ENCODE results near the gene CRB2.

Gene CRB2

GRCh38 chr9:123424552-123425225 lies 68.7 kb downstream of the CRB2 start:
- DNase-seq: no peak

GRCh38 chr9:123425261-123425821 lies 69.3 kb downstream of the CRB2 start:
- DNase-seq: no peak

GRCh38 chr9:123425836-123426365 lies 69.9 kb downstream of the CRB2 start:
- no peak for DNase-seq

- DNase-seq: no peak
Measured at GRCh38 chr9:123426406-123426805, 70.4 kb downstream of the CRB2 start.

Measured in activated T-cell treated with anti-CD3 and anti-CD28 coated beads for 4 hours (primary cell).